Lower leg skin (tissue), 3 donors: ENCODE data around the gene CISH.

ENCODE experiments used
- CTCF ChIP-seq, 3 donors: fragments of 450-650 bp; IDR thresholded peaks; one replicate each; pipeline ENCODE4 v1.5.1; 2016; ENCODE audit warnings: antibody characterized with exemption in 3 of 3, mild to moderate bottlenecking in 3 of 3, moderate library complexity in 2 of 3
- POLR2A ChIP-seq, 2 donors: fragments of 450-650 bp; IDR thresholded peaks; one replicate each; pipeline ENCODE4 v1.6.1; 2016 to 2017; ENCODE audit warnings: antibody characterized with exemption in 2 of 2, mild to moderate bottlenecking in 1 of 2, moderate library complexity in 1 of 2

DNA sequence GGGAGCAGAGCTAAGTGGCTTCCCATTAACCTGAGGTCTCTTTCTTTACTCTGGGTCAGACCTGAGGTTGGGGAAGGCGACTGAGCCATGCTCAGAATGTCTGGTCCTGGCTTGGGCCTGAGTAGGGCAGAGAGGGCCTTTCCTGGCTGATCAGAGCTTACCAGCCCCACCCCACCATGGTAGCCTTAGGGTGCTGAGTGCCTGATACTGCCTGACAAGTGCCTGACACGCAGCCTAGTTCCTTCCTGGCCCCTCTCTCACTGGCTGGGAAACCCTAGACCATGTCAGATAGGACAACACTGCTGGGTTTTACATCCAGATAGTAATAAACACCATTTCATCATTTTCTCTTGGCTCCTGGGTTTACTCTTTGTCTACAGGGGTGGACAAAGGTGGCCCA lies 37.4 kb upstream of the CISH start:
- TF ChIP-seq POLR2A (IDR thresholded peaks at IDR 0.05) (no peak), CTCF (IDR thresholded peaks at IDR 0.05) (no peak)
